Measurements from ENCODE around the gene DRC7. TPM values are rescaled to one million over a fixed set of nuclear protein-coding genes. Genes with fewer than 3 reads are reported as not detected.

Gene DRC7, protein sequence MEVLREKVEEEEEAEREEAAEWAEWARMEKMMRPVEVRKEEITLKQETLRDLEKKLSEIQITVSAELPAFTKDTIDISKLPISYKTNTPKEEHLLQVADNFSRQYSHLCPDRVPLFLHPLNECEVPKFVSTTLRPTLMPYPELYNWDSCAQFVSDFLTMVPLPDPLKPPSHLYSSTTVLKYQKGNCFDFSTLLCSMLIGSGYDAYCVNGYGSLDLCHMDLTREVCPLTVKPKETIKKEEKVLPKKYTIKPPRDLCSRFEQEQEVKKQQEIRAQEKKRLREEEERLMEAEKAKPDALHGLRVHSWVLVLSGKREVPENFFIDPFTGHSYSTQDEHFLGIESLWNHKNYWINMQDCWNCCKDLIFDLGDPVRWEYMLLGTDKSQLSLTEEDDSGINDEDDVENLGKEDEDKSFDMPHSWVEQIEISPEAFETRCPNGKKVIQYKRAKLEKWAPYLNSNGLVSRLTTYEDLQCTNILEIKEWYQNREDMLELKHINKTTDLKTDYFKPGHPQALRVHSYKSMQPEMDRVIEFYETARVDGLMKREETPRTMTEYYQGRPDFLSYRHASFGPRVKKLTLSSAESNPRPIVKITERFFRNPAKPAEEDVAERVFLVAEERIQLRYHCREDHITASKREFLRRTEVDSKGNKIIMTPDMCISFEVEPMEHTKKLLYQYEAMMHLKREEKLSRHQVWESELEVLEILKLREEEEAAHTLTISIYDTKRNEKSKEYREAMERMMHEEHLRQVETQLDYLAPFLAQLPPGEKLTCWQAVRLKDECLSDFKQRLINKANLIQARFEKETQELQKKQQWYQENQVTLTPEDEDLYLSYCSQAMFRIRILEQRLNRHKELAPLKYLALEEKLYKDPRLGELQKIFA
- total RNA-seq = not detected
- long read RNA-seq = 0 reads

DNA sequence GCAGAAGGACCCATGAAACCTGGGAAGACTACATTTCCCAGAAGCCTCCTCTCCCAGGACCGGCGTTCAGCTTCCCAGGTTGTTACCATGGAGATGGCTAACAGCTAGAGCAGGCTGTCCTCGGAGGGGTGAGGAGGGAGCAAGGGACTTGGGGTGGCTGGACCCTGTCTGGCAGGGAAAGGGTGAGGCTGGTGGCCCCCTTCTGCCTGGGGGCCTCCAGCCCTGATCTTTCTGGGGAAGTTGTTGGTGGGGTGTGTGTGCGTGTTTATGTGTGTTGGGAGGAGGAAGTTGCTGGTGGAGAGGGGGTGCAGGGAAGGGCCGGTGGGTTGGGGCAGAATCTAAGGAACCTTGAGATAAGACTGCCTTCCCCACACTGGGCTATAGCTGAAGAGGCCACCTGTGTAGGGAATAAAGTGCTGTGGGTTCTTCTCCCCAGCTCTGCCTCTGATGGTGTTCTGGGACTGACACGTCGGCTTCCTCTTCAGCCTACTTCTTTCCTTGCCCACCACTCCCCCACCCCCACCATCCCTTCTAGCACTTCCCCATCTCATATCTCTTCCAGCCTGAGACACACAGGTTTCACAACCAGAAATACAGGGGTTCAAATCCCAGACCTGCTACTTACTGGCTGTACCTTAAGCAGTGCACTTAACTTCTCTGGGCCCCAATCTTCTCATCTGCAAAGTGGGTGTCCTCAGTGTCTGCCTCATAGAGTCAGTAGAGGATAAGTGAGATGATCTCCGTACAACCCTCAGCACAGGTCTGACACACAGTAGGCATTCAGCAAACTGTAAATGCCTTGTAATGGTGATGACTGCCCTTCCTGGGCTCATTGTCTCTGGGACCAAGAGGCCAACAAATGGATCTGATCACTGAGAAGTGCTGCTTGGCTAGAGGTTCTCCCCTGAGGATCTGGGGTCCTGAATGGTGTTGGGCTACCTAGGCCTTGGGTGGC is at the start of gene DRC7:
Gene DRC7 (plus strand): TSS at position 82 of the 955 bp plus-strand sequence. CDS start 3,144 bp downstream, outside the sequence.
- intact Hi-C loops (cut with DNase I) = no loop called here
- no peak for DNase-seq
- ATAC-seq = peak; percentile 47 to 84

DNA sequence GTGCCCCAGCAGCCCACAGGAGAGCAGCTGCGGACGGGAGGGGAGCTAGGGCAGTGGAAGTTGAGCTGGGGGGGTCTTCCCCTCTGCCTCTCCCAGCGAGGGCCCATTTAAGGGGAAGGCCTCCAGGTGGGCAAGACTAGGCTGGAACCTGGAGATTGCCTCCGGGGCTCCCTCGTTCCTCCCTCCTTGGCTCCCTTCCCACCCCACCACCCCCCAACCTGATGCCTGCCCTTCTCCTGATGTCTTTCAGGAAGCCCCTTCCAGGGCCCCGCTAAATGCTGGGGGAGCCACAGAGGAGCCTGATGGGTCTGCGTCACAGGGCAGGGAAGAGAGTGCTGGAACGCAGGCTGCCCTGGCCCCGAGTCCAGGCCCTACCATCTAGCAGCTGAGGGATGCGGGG is 49.4 kb upstream of the DRC7 start:
- DNase-seq (no peak), ATAC-seq (no peak)
- intact Hi-C loops (cut with DNase I) = loop anchor here in 1 of 2 donors (5.0 kb wide), 1 partner anchor 43 kb away; no protein-coding TSS in a partner anchor

DNA sequence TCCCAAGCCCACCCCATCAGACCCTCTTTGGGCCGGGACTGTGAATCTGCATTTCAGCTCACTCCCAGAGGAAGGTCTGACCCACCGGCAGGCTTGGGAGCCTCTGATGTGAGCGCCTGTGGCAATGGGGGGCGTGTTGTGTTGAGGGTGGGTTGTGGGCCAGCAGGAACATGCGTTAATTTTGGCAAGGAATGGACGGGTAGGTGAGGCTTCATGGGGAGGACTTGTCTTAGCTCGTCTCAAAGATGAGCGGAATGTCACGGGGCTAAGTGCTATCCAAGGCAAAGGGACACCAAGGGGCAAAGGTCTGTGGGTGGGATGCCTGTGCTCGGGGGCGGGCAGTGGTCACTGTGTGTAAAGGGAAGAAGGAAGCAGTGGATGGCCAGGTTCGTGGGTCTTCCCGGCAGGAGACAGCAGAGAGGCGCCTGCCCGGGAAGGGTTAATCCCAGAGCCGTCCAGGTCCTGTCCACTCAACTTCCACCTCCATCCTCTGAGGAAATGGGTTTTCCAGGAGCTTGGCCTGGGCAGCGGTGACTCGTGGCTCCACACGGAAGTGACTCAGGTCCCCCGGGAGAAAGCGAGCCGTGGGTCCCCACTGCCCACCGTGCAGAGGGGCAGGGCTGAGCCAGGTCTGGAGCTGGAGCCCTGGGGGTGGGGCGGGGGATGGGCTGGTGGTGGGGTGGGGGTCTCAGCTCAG is 48.8 kb upstream of the DRC7 start:
- DNase-seq = peak; percentile 84
- peak; percentile 49 to 59 for ATAC-seq
- intact Hi-C loops (cut with DNase I) = loop anchor here in 1 of 2 donors (5.0 kb wide), 1 partner anchor 44 kb away; no protein-coding TSS in a partner anchor

DNA sequence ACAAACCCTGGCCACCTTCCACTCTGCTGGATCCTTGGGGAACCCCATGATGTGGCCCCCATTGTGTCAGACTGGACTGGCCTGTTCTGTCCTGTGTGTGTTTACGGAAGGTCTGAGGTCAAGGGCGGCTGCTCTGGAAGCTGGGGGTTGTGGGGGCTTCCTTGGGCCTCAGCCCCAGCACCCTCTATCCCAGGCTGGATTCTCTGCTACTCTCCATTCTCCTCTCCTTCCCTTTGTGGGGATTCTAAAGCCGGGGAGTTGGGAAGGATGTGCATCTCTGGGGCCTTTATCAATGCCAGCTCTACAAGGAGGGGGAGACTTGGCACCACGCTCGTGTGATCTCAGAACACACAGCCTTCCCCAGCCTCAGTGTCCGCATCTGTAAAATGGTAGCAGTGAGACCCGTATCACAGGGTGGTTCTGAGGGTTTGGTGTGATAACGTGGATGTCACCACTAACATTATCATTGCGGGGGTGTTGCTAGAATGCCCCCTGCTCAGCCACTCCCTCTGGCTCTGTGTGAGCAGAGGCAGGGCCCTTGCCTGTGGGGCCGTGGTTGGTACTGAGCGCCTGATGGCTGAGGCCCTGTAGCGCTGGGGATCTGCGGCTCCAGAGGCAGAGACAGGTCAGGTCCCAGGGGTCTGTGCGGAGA is 48.1 kb upstream of the DRC7 start:
- DNase-seq (no peak), ATAC-seq (peak; percentile 11 to 19)
- intact Hi-C loops (cut with DNase I) = loop anchor here in 1 of 2 donors (5.0 kb wide), 1 partner anchor 44 kb away; no protein-coding TSS in a partner anchor

DNA sequence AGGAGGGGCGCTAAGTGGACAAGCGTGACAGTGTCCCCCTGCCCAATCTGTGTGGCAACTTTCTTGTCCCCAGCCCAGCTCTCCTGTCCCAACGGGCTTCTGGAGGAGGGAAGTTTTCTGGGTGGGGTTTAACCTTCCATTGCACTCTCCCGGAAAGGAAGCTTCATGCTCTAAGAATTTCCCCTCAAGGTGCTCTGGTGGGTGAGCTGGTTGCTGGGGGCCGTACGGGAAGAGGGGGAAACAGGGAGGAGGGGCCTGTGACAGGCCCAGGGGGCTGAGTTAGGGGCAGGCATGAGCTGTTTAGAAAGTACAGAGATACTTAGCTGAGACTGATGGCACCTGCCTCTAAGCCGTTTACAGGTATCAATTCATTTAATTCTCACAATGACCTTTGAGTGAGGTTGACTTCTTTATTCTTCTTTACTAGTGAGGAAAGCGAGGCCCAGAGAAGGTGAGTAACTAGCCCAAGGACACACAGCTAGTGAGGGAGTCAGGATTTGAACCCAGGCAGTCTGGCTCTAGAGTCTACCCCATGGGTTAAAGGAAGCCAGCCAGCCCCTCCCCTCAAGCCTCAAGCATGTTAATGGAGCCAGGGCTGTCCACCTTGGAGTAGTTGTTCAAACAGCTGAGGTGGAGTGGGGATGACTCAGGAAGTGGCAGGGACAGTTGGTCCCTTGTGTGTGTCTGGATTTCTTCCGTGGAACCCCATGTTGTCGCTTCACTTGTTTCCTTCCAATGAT is 47.3 kb upstream of the DRC7 start:
- peak in 1 of 2 donors; percentile 5 for ATAC-seq
- intact Hi-C loops (cut with DNase I) = loop anchor here in 1 of 2 donors (5.0 kb wide), 1 partner anchor 45 kb away; no protein-coding TSS in a partner anchor
- no peak for DNase-seq

DNA sequence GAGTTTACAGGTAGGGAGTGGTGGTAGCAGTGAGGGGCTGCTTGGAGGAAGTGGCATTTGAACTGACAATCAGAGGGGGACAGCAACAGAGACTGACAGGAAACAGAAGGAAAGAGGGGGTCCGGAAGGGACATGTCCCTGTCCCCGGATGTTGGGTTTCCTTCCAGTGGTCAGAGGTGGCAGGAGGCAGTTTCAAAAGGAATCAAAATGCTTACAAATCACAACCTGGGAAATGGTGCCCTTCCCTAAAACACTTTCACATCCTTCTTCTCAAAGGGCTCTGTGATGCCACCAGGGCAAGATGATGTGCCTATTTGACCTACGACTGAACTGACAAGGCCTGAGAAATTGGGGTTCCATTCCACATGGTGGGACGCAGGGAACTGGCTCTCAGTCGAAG is 46.5 kb upstream of the DRC7 start:
- ATAC-seq = no peak
- DNase-seq = no peak
- intact Hi-C loops (cut with DNase I) = loop anchor here (2.0 to 5.0 kb wide), 3 partner anchors 46 to 57 kb away; no protein-coding TSS in a partner anchor

DNA sequence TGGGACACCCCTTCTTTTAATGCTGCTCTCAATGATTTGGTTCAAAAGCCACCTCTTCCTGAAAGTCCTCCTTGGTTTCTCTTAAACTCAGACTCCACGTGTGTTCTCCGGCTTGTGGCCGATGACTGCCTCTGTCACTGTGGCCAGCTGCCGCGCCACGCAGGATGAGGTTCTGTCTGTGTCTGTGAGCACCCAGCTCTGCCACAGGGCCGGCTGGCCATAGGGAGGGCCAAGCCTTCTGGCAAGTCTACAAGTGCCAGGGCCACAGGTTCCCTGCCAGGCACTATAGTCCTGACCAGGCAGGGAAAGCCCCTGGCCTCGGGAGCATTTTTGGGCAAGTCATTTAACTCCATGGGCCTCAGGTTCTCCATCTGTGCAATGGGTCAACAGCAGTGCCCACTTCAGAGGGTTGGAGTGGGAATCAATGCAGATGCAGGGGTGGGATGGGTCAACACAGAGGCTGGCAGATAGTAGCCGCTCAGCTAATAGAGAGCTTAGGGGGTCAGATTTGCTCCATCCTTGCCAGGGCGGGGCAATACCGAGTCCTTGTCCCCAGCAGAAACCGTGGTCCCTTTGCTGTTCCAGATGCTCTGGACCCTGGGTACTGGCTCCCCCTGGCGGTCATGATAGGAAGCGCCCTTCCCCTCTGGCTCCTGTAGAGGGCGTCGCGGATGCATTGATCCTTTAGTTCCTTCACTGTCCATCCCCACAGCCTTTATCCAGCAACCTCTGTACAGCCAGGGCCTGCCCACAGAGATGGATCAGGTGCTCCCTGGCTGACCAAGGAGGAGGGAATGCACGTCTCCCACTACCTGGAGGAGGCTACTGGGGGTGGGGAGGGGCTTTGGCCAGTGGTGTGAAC is 45.8 kb upstream of the DRC7 start:
- intact Hi-C loops (cut with DNase I) = loop anchor here (2.0 to 5.0 kb wide), 3 partner anchors 47 to 58 kb away; no protein-coding TSS in a partner anchor
- DNase-seq (peak; percentile 75), ATAC-seq (peak; percentile 58 to 69)

DNA sequence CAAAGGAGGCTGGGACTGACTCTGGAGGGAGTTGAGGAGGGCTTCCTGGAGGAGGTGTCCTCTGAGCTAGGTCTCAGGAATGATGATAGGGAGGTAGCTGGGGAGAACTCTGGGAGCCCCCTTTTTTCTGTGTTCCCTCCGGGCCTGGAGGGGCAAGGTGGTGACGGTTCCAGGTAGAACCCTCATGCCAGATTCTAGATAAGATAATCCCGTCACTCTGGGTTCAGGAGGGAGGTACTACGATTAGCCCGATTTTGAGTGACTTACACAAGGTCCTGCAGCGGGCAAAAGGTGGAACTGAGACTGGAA is 45.2 kb upstream of the DRC7 start:
- DNase-seq = no peak
- no peak for ATAC-seq
- intact Hi-C loops (cut with DNase I) = loop anchor here (2.0 to 5.0 kb wide), 3 partner anchors 47 to 59 kb away; no protein-coding TSS in a partner anchor

DNA sequence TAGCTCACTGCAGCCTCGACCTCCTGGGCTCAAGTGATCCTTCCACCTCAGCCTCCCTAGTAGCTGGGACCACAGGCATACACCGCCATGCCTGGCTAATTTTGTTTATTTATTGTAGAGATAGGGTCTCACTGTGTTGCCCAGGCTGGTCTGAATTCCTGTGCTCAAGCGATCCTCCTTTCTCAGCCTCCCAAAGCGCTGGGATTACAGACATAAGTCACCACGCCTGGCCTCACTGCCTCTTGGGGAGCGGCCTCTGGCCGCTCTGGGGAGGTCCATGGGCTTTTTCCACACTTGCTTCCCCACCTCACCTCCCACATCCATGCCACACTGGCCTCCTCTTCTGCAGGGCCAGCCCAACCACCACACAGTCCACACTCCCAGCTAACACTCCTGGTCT is 44.8 kb upstream of the DRC7 start:
- no peak for DNase-seq
- no peak for ATAC-seq
- intact Hi-C loops (cut with DNase I) = loop anchor here (2.0 to 5.0 kb wide), 3 partner anchors 48 to 59 kb away; no protein-coding TSS in a partner anchor

DNA sequence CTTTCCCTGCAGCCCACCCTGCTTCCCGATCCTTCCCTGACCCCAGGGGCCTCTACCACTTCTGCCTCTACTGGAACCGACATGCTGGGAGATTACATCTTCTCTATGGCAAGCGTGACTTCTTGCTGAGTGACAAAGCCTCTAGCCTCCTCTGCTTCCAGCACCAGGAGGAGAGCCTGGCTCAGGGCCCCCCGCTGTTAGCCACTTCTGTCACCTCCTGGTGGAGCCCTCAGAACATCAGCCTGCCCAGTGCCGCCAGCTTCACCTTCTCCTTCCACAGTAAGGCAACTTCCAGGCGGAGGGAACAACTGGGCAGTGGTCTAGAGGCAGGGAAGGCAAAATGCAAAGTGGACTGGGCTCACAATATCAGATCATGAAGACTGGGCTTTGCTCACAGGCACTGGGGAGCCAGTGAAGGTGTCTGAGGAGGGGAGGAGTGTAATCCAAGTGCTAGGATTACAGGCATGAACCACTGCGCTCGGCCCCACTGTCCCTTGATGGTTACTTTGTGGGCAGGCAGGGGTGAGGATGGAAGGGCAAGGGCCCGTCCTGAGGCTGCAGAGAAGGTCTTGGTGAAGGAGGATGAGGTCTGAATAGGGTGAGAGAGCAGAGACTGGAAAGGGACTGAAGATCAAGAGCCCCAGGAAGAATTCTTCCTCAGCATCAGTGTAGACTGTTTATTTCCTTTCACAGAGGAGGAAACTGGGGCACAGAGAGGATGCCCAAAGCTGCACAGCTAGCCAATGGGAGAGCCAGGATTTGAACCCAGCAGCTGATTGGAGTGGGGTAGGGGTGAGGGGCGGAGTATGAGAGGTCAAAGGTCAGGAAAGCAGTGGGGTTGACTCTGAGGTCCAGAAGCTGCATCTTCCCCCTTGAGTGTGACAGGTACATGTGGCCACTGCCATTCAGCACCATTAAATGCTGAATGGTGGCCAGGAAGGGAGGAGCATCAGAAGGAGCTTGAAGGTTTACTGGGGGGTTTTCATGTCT is 43.0 kb upstream of the DRC7 start:
- ATAC-seq (no peak), DNase-seq (no peak)
- intact Hi-C loops (cut with DNase I) = no loop called here

DNA sequence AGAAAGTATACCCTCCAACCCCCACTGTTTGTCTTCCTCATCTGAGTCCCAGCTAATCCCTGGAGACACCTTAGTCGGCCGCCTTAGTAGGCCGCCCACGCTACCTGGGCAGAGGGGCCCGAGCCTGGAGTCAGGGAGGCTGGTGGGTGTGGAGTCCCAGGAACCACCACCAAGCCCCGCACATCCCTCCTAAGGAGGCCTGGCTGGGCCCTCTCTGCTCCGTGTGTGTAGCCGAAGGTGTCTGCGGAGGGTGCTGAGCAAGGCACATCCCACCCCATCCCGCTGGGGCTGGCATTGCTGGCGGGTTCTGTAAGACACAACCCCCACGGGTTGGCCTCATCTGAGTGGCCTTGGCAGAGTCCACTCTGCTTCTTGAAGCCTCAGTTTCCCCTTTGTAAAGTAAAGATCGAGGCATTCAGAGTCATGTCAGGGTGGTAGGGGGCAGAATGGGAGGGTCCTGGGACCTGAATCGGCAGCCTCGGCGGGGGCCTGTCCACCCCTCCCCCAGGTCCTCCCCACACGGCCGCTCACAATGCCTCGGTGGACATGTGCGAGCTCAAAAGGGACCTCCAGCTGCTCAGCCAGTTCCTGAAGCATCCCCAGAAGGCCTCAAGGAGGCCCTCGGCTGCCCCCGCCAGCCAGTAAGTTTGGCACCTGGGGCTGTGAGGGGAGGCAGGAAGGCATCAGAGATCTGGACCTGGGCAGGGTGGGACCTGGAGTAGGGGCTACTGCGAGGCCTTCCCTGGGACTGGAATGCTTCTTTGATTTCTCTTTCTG is 41.7 kb upstream of the DRC7 start:
- no peak for ATAC-seq
- intact Hi-C loops (cut with DNase I) = no loop called here
- DNase-seq = no peak

DNA sequence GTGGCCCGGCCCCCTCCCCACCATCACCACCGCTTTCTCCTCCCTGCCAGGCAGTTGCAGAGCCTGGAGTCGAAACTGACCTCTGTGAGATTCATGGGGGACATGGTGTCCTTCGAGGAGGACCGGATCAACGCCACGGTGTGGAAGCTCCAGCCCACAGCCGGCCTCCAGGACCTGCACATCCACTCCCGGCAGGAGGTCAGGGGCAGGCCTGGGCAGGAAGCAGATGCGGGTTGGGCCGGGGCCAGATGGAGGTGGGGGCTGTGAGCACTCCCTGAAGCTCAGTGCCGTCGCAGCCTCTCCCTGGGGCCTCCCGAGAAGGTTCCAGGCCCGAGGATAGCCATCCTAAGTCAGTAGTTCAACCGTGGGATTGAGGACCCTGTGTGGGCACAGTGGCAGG is 40.7 kb upstream of the DRC7 start:
- intact Hi-C loops (cut with DNase I) = no loop called here
- DNase-seq (no peak), ATAC-seq (no peak)

DNA sequence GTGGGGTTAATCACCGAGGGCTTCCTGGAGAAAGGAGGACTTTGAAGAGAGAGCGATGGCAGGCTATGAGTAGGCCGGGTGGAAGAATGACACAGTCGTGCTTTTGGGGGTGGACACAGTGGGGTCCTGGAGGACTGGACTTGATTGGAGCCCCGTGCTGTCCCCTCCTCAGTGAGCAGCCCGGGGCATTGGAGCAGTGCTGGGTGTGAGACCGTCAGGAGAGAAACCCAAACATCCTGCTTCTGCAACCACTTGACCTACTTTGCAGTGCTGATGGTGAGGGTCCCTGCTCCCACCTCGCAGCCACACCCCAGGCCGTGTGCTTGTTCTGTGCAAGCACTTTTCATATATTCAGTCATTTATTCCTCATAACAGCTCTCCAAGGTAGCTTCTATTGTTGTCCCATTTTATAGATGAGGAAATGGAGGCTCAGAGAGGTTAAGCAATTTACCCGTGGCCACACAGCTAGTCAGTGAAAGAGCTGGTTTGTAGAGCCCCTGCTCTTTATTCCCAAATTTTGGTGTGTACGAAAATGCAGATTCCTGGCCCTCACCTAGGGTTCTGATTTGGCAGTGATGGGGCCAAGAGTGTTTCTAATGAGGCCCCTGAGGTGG is 38.2 kb upstream of the DRC7 start:
- no peak for ATAC-seq
- intact Hi-C loops (cut with DNase I) = no loop called here
- no peak for DNase-seq

DNA sequence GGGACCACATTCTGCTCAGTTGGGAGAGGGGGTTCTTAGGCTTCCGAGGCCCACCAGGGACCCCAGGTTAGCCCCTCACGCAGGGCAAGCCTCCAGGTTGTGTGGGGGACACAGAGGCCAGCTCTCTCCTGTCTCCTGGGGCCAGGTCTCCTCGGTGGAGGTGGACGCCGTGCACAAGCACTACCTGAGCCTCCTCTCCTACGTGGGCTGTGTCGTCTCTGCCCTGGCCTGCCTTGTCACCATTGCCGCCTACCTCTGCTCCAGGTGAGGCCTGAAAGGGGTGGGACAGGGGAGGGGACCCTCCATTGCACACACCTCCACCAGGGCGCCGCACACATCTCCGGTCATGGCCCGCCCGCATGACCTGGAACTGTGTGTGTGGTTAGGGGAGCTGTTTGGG is 37.4 kb upstream of the DRC7 start:
- ATAC-seq (no peak), DNase-seq (no peak)
- intact Hi-C loops (cut with DNase I) = no loop called here

Measured in left cardiac atrium (tissue), 4 donors.